K562 (cell line): ENCODE data around the gene ABCG5. TPM values are rescaled to one million over a fixed set of nuclear protein-coding genes. Genes with fewer than 3 reads are reported as not detected.
A peak's percentile ranks its signal among the peaks of the same experiment; 100 is the strongest.

Experiments used
- ATAC-seq: fragments of 200-7000 bp; cut with Tn5 transposase; 3 replicates; pipeline ENCODE4 v1.9.1; 2020; ENCODE audit warnings: moderate library complexity
- BruUV-seq: library from RNA; stranded (reverse); fragments of 400-500 nt; replicated peaks from 2 replicates; lab custom pipeline; 2021; lab: Mats Ljungman, UMichigan
- CTCF ChIA-PET: fragments of 300-600 bp; formaldehyde crosslinking; extraction: SDS; loops from one replicate; lab custom pipeline; 2021; ENCODE audit warnings: low intra/inter-chr PET ratio; lab: Yijun Ruan, JAX
- POLR2A ChIA-PET: fragments of 300-600, 350-650 bp; sonication (Branson Sonifier 250); formaldehyde crosslinking; extraction: SDS; loops from one replicate; lab custom pipeline; 2021; ENCODE audit warnings: antibody characterized with exemption, inconsistent platforms; lab: Yijun Ruan, JAX
- DNase-seq, 4 experiments: peaks; one replicate each; pipeline versions ENCODE4 v3.0.0 to v3.0.0-alpha.2; 2011 to 2018; ENCODE audit warnings: low spot score in 3 of 4, mixed read lengths in 3 of 4; ENCODE audit errors: extremely low read depth in 1 of 4
- FAIRE-seq: peaks from 2 replicates; lab custom pipeline; 2011; peaks lifted over from hg19 to GRCh38; lab: Jason Lieb, UNC
- H2AFZ ChIP-seq: 2 replicates; pipeline ENCODE4 v1.6.0; 2011; ENCODE audit warnings: low read depth, low read length, control low read depth, inconsistent platforms
- H3K27ac ChIP-seq: fragments of 200-600 bp; 3 replicates; pipeline ENCODE4 v1.8.0; 2011; ENCODE audit warnings: low read depth, mild to moderate bottlenecking, control low read depth, inconsistent platforms, low read length, moderate library complexity, mixed read lengths; ENCODE audit errors: extremely low read depth
- H3K27me3 ChIP-seq, 2 experiments: fragments of 300-600 bp in 1 of 2; 2 replicates in 1 of 2; 3 replicates in 1 of 2; pipeline versions ENCODE4 v1.6.0 to v1.8.0; 2011; ENCODE audit warnings: inconsistent platforms in 2 of 2, low read length in 2 of 2, mild to moderate bottlenecking in 1 of 2, mixed read lengths in 1 of 2, moderate library complexity in 1 of 2; ENCODE audit not compliant: control insufficient read depth in 2 of 2, insufficient read depth in 2 of 2
- H3K36me3 ChIP-seq: fragments of 300-600 bp; 3 replicates; pipeline ENCODE4 v1.8.0; 2011; ENCODE audit warnings: mild to moderate bottlenecking, low read length, inconsistent platforms; ENCODE audit not compliant: control insufficient read depth, insufficient read depth
- H3K4me1 ChIP-seq, 2 experiments: fragments of 200-600 bp in 1 of 2; replicated peaks in 1 of 2; 2 replicates in 1 of 2; 3 replicates in 1 of 2; pipeline versions ENCODE4 v1.5.1 to v1.8.0; 2011; ENCODE audit warnings: inconsistent platforms in 2 of 2, low read length in 2 of 2, mild to moderate bottlenecking in 1 of 2, mixed read lengths in 1 of 2, moderate library complexity in 1 of 2; ENCODE audit not compliant: control insufficient read depth in 2 of 2, insufficient read depth in 2 of 2
- H3K4me2 ChIP-seq: 2 replicates; pipeline ENCODE4 v1.6.1; 2011; ENCODE audit warnings: low read length, control low read depth, inconsistent platforms, mixed read lengths; ENCODE audit not compliant: insufficient read depth
- H3K4me3 ChIP-seq: fragments of 200-600 bp; sonication (generic), shearing (Covaris generic); 2 replicates; pipeline ENCODE4 v1.5.1; 2016; ENCODE audit warnings: control low read depth, inconsistent platforms
- H3K79me2 ChIP-seq: fragments of 200-600 bp; 3 replicates; pipeline ENCODE4 v1.8.0; 2011; ENCODE audit warnings: low read length, inconsistent platforms; ENCODE audit not compliant: control insufficient read depth, insufficient read depth
- H3K9ac ChIP-seq, 2 experiments: 2 replicates each; pipeline versions ENCODE4 v1.6.0 to v1.6.1; 2011; ENCODE audit warnings: low read depth in 2 of 2, low read length in 2 of 2, control low read depth in 1 of 2, inconsistent platforms in 1 of 2, mild to moderate bottlenecking in 1 of 2, mixed read lengths in 1 of 2; ENCODE audit not compliant: insufficient read depth in 1 of 2
- H3K9me1 ChIP-seq: one replicate; pipeline ENCODE4 v1.6.0; 2011; ENCODE audit warnings: inconsistent platforms, mild to moderate bottlenecking, low read length, moderate library complexity; ENCODE audit not compliant: control insufficient read depth, insufficient read depth
- H3K9me3 ChIP-seq: replicated peaks from 2 replicates; pipeline ENCODE4 v1.5.1; 2011; ENCODE audit warnings: low read depth, low read length, inconsistent platforms; ENCODE audit not compliant: control insufficient read depth, insufficient read depth
- H4K20me1 ChIP-seq: replicated peaks from 2 replicates; pipeline ENCODE4 v1.6.1; 2011; ENCODE audit warnings: low read length, inconsistent platforms, mixed read lengths; ENCODE audit not compliant: control insufficient read depth, insufficient read depth
- MCM5 ChIP-seq: fragments of 450-650 bp; IDR thresholded peaks from 2 replicates; pipeline ENCODE4 v1.6.1; 2016; ENCODE audit warnings: low read depth
- NRF1 ChIP-seq, 2 experiments: fragments of 450-650 bp; IDR thresholded peaks in 1 of 2; conservative IDR thresholded peaks in 1 of 2; 2 replicates each; pipeline ENCODE4 v1.6.1; 2014; ENCODE audit warnings: mild to moderate bottlenecking in 2 of 2
- SAFB2 ChIP-seq: fragments of 200-400 bp; formaldehyde crosslinking; IDR thresholded peaks from 2 replicates; pipeline ENCODE4 v1.6.1; 2018; ENCODE audit warnings: borderline replicate concordance, low read length, low read depth, moderate library complexity; ENCODE audit not compliant: severe bottlenecking
- ZKSCAN3 ChIP-seq: fragments of 250-450 bp; sonication (Bioruptor Pico); IDR thresholded peaks from 2 replicates; pipeline ENCODE4 v1.4.0; 2020
- ZSCAN32 ChIP-seq: fragments of 450-650 bp; formaldehyde crosslinking; IDR thresholded peaks from 2 replicates; pipeline ENCODE4 v1.4.0; 2020; ENCODE audit warnings: mild to moderate bottlenecking, moderate library complexity
- WGBS: fragments of 100-300 bp; shearing (Covaris generic); methylation state at CpG from one replicate; pipeline ENCODE4 v1.1.6; 2016; ENCODE audit warnings: low coverage, mixed read lengths; ENCODE audit not compliant: insufficient coverage; ENCODE audit errors: missing lambda C conversion rate; 5-methylcytosine and 5-hydroxymethylcytosine counted together
- in situ Hi-C: fragments of 300-500 bp; cut with MboI; formaldehyde crosslinking; loops from 4 replicates; pipeline ENCODE4 v1.15.0; 2018; ENCODE audit warnings: inconsistent platforms, mixed read lengths
- intact Hi-C: fragments of 100-400 bp; cut with micrococcal nuclease; formaldehyde crosslinking; loops from 2 replicates; pipeline ENCODE4 v1.14.2; 2022
- polyA plus RNA-seq, 8 experiments: library from polyadenylated mRNA; depleted of rRNA in 4 of 8; stranded (reverse) in 5 of 8; unstranded in 3 of 8; fragments of >200 nt; fragmentation: Nextera tagmentation in 2 of 8; fragmentation: Illumina TruSeq in 1 of 8; extraction: Ambion mirVana in 2 of 8; extraction: Trizol in 1 of 8; gene quantifications; 2 replicates each; pipeline versions ENCODE4 v1.2.1 to v1.2.3, GENCODE V29; 2011 to 2014; ENCODE audit warnings: inconsistent platforms in 1 of 8, missing spikeins in 1 of 8
- total RNA-seq, 7 experiments: library from RNA; depleted of rRNA in 6 of 7; stranded (reverse); fragments of >200 nt in 6 of 7; fragmentation: Illumina TruSeq in 2 of 7; extraction: Trizol in 2 of 7; gene quantifications; 2 replicates each; pipeline versions ENCODE4 v1.2.1 to v1.2.3, GENCODE V29; 2011 to 2021; ENCODE audit warnings: low replicate concordance in 1 of 7
- TF ChIP-seq, protein P1 (sequence below), 2 experiments: IDR thresholded peaks; 2 replicates each; pipeline ENCODE4 v1.6.1; 2011; ENCODE audit warnings: borderline replicate concordance in 1 of 2, control low read depth in 1 of 2, low read depth in 1 of 2, low read length in 1 of 2, mild to moderate bottlenecking in 1 of 2, mixed read lengths in 1 of 2, moderate library complexity in 1 of 2; ENCODE audit not compliant: insufficient read depth in 1 of 2, insufficient read length in 1 of 2, poor library complexity in 1 of 2, severe bottlenecking in 1 of 2; ENCODE audit errors: extremely low read depth in 1 of 2
- TF ChIP-seq, protein P2 (sequence below): fragments of 450-650 bp; IDR thresholded peaks from 2 replicates; pipeline ENCODE4 v1.6.1; 2016
- TF ChIP-seq, protein P3 (sequence below): fragments of 250-450 bp; sonication (Bioruptor Pico); IDR thresholded peaks from 2 replicates; pipeline ENCODE4 v1.5.0; 2020; ENCODE audit warnings: mild to moderate bottlenecking

The ABCG5 gene
- total and polyA plus RNA-seq, 9 of the 15 experiments (the other 6 are each of a cell fraction or from before 2014, with no cell fraction given), result 0.01 TPM; not detected in 7

DNA sequence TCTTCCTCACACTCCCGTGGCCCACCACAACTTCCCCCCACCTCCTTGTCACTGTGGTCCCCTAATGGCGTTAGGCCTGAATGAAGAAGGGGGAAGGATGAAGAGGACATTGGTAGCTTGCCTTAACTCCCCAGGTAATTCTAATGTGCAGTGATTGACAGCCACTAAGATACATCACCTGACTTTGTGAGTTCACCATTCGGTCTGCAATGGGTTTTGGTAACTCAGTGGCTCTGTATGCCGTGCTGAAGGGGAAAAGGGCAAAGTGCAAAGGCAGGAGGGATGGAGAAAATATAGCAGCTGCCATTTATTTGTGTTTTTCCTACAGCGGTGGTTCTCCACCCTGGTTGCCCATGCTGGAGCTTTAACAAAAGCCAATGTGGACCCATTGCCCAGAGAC lies 42.3 kb upstream of the ABCG5 start:
- Histone ChIP-seq H4K20me1 (peaks cover 4% of the 10 kb centered on the region; the same call in 1 of the 2 replicates), H3K9ac (no peak overlapping the region), H3K79me2 (no peaks in the 10 kb centered on the region), H3K4me2 (no peak overlapping the region), H3K9me1 (no peaks in the 10 kb centered on the region), H3K36me3 (no peaks in the 10 kb centered on the region), H2AFZ (no peak overlapping the region), H3K9me3 (no peaks in the 10 kb centered on the region), H3K4me1 (no peaks in the 10 kb centered on the region), H3K27ac (no peak overlapping the region), H3K4me3 (no peak overlapping the region), H3K27me3 (peaks cover 2 to 17% of the 10 kb centered on the region in 2 experiments; a peak in 3 of 5 replicates)
- no peak for TF ChIP-seq ZSCAN32 (CRISPR knock-in tag)
- TF ChIP-seq NRF1 (conservative IDR thresholded peaks at IDR 0.05 in 1 of 2, IDR thresholded peaks at IDR 0.05 in 1 of 2), result no peak
- no peak for TF ChIP-seq ZKSCAN3 (CRISPR knock-in tag)
- TF ChIP-seq, protein P1, sequence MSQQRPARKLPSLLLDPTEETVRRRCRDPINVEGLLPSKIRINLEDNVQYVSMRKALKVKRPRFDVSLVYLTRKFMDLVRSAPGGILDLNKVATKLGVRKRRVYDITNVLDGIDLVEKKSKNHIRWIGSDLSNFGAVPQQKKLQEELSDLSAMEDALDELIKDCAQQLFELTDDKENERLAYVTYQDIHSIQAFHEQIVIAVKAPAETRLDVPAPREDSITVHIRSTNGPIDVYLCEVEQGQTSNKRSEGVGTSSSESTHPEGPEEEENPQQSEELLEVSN (IDR thresholded peaks at IDR 0.05; ENCODE audit: borderline replicate concordance in 1 of 2, extremely low read depth in 1 of 2, insufficient read depth in 1 of 2, insufficient read length in 1 of 2, low read depth in 1 of 2, low read length in 1 of 2, poor library complexity in 1 of 2, severe bottlenecking in 1 of 2), result no peak
- TF ChIP-seq, protein P2, sequence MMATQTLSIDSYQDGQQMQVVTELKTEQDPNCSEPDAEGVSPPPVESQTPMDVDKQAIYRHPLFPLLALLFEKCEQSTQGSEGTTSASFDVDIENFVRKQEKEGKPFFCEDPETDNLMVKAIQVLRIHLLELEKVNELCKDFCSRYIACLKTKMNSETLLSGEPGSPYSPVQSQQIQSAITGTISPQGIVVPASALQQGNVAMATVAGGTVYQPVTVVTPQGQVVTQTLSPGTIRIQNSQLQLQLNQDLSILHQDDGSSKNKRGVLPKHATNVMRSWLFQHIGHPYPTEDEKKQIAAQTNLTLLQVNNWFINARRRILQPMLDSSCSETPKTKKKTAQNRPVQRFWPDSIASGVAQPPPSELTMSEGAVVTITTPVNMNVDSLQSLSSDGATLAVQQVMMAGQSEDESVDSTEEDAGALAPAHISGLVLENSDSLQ, result peak; percentile 61
- TF ChIP-seq SAFB2, result no peak
- TF ChIP-seq, protein P3, sequence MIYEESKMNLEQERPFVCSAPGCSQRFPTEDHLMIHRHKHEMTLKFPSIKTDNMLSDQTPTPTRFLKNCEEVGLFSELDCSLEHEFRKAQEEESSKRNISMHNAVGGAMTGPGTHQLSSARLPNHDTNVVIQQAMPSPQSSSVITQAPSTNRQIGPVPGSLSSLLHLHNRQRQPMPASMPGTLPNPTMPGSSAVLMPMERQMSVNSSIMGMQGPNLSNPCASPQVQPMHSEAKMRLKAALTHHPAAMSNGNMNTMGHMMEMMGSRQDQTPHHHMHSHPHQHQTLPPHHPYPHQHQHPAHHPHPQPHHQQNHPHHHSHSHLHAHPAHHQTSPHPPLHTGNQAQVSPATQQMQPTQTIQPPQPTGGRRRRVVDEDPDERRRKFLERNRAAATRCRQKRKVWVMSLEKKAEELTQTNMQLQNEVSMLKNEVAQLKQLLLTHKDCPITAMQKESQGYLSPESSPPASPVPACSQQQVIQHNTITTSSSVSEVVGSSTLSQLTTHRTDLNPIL (CRISPR knock-in tag), result no peak
- no peak for TF ChIP-seq MCM5
- FAIRE-seq (no peak), DNase-seq (peak in 2 of 4 experiments; percentile 0 to 2), ATAC-seq (no peak)
- intact Hi-C loops (no loop called here), in situ Hi-C loops (no loop called here)
- POLR2A ChIA-PET, result interaction anchor here (0.7 kb wide), 1 partner anchor 26 kb away, joined by 3 read pairs; no protein-coding TSS in a partner anchor
- WGBS, result 15% methylated on average over 5 of the region's 5 CpGs
- BruUV-seq, result no TSS peak
- CTCF ChIA-PET, result no interaction called here
